DMS114 treated with DMSO at 0.1 percent for 48 hours (cell line): ENCODE results near the gene AEN.
A peak's percentile ranks its signal among the peaks of the same experiment; 100 is the strongest.

ENCODE experiments used
- DNase-seq: peaks from one replicate; lab custom pipeline; 2025; ENCODE audit not compliant: unreplicated experiment; lab: John Stamatoyannopoulos, UW

AEN gene

GRCh38 chr15:88620995-88621772 lies at the start of gene AEN:
Gene AEN, plus strand, starts transcription at chr15:88621340. Its CDS starts 4,870 bp downstream, at chr15:88626210.
- DNase-seq = peak; percentile 97

GRCh38 chr15:88571852-88572259 lies 49.3 kb upstream of the AEN start:
- DNase-seq = no peak

- no peak for DNase-seq
Observed at GRCh38 chr15:88574077-88574476, 47.1 kb upstream of the AEN start.

GRCh38 chr15:88574655-88575054 lies 46.5 kb upstream of the AEN start:
- DNase-seq = no peak

GRCh38 chr15:88579322-88579721 lies 41.8 kb upstream of the AEN start:
- DNase-seq = no peak

GRCh38 chr15:88580532-88580931 lies 40.6 kb upstream of the AEN start:
- no peak for DNase-seq

- no peak for DNase-seq
Observed at GRCh38 chr15:88586401-88587162, 34.6 kb upstream of the AEN start.

GRCh38 chr15:88590759-88591158 lies 30.4 kb upstream of the AEN start:
- DNase-seq = no peak

- no peak for DNase-seq
Observed at GRCh38 chr15:88591384-88591783, 29.8 kb upstream of the AEN start.

- no peak for DNase-seq
Observed at GRCh38 chr15:88603885-88604284, 17.3 kb upstream of the AEN start.

- DNase-seq = no peak
Observed at GRCh38 chr15:88604381-88605188, 16.6 kb upstream of the AEN start.

GRCh38 chr15:88605189-88606069 lies 15.7 kb upstream of the AEN start:
- no peak for DNase-seq

GRCh38 chr15:88606070-88606794 lies 14.9 kb upstream of the AEN start:
- DNase-seq = no peak

- no peak for DNase-seq
Observed at GRCh38 chr15:88607951-88608350, 13.2 kb upstream of the AEN start.

- DNase-seq = no peak
Observed at GRCh38 chr15:88608607-88609181, 12.4 kb upstream of the AEN start.

- DNase-seq = no peak
Observed at GRCh38 chr15:88609344-88610090, 11.6 kb upstream of the AEN start.

- DNase-seq = no peak
Observed at GRCh38 chr15:88610701-88611231, 10.4 kb upstream of the AEN start.

GRCh38 chr15:88612186-88612796 lies 8.8 kb upstream of the AEN start:
- no peak for DNase-seq
